ENCODE data around the gene MMP7.

DNA sequence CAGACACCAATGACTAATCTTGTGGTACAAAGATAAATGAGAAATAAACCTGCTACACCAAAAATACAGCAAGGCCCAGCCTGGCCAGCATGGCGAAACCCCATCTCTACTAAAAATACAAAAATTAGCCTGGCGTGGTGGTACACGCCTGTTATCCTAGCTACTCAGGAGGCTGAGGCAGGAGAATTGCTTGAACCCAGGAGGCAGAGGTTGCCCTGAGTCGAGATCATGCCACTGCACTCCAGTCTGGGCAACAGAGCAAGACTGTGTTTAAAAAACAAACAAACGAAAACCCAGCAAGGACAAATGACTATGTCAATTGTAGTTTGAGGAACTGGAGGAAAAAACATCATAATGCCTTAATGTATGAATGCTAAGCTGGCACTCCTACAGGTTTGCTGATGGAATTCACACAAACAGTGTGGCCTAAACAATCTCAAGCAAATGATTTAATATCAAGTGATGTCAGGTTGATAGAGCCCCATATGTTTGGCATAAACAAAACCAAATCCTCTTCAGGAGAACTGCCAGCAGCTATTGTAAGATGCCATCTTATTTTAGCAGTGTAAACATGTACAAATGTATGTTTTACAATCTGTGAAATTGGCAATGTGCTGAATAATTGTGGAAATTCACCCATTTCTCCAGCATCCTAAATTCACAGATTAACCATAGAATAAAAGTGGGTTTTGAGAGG, 20.0 kb downstream of the MMP7 start:
- TF ChIP-seq, protein P1, sequence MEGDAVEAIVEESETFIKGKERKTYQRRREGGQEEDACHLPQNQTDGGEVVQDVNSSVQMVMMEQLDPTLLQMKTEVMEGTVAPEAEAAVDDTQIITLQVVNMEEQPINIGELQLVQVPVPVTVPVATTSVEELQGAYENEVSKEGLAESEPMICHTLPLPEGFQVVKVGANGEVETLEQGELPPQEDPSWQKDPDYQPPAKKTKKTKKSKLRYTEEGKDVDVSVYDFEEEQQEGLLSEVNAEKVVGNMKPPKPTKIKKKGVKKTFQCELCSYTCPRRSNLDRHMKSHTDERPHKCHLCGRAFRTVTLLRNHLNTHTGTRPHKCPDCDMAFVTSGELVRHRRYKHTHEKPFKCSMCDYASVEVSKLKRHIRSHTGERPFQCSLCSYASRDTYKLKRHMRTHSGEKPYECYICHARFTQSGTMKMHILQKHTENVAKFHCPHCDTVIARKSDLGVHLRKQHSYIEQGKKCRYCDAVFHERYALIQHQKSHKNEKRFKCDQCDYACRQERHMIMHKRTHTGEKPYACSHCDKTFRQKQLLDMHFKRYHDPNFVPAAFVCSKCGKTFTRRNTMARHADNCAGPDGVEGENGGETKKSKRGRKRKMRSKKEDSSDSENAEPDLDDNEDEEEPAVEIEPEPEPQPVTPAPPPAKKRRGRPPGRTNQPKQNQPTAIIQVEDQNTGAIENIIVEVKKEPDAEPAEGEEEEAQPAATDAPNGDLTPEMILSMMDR (IDR thresholded peaks at IDR 0.05) = no peak
- no peak for TF ChIP-seq POLR2AphosphoS5 (IDR thresholded peaks at IDR 0.05)
- TF ChIP-seq POLR2A (IDR thresholded peaks at IDR 0.05) = no peak
